Superior temporal gyrus (tissue), 1 donor: ENCODE results near the gene SCFD2.
A peak's percentile ranks its signal among the peaks of the same experiment; 100 is the strongest.
"Not testable (repeated sequence)": the region's sequence is repeated elsewhere in the genome, so short reads cannot be mapped to it uniquely, and the experiment has no call there.

Experiments
- DNase-seq: peaks from one replicate; pipeline ENCODE4 v3.0.0-alpha.2; 2016; ENCODE audit errors: extremely low spot score

Gene SCFD2

GRCh38 chr4:53050361-53050774 lies 315.5 kb downstream of the SCFD2 start:
- no peak for DNase-seq

- DNase-seq = no peak
Measured at GRCh38 chr4:53049528-53049927, 316.3 kb downstream of the SCFD2 start.

GRCh38 chr4:53044651-53044960 lies 321.3 kb downstream of the SCFD2 start:
- no peak for DNase-seq

GRCh38 chr4:53043891-53044650 lies 321.8 kb downstream of the SCFD2 start:
- no peak for DNase-seq

GRCh38 chr4:53043055-53043454 lies 322.8 kb downstream of the SCFD2 start:
- no peak for DNase-seq

- DNase-seq = no peak
Measured at GRCh38 chr4:53040851-53041250, 325.0 kb downstream of the SCFD2 start.

- no peak for DNase-seq
Measured at GRCh38 chr4:53040459-53040815, 325.4 kb downstream of the SCFD2 start.

- no peak for DNase-seq
Measured at GRCh38 chr4:53039741-53040458, 326.0 kb downstream of the SCFD2 start.

- DNase-seq = no peak
Measured at GRCh38 chr4:53037892-53038291, 328.0 kb downstream of the SCFD2 start.

GRCh38 chr4:53032908-53033307 lies 333.0 kb downstream of the SCFD2 start:
- not testable (repeated sequence) for DNase-seq

- DNase-seq = no peak
Measured at GRCh38 chr4:53026233-53026632, 339.6 kb downstream of the SCFD2 start.

- no peak for DNase-seq
Measured at GRCh38 chr4:53023677-53024299, 342.1 kb downstream of the SCFD2 start.

GRCh38 chr4:53022513-53023100 lies 343.3 kb downstream of the SCFD2 start:
- no peak for DNase-seq

- DNase-seq = no peak
Measured at GRCh38 chr4:53021754-53022512, 343.9 kb downstream of the SCFD2 start.

- DNase-seq = no peak
Measured at GRCh38 chr4:53019485-53020382, 346.1 kb downstream of the SCFD2 start.

GRCh38 chr4:53018471-53018870 lies 347.4 kb downstream of the SCFD2 start:
- no peak for DNase-seq

GRCh38 chr4:53016099-53016820 lies 349.6 kb downstream of the SCFD2 start:
- no peak for DNase-seq

- DNase-seq = peak; percentile 60
Measured at GRCh38 chr4:53015681-53016080, 350.2 kb downstream of the SCFD2 start.

GRCh38 chr4:53014881-53015280 lies 351.0 kb downstream of the SCFD2 start:
- no peak for DNase-seq
